GM12878 (cell line): ENCODE results near the gene PDCD1LG2. TPM values are rescaled to one million over a fixed set of nuclear protein-coding genes. Genes with fewer than 3 reads are reported as not detected.

ENCODE experiments used
- ATAC-seq: fragments of 200-7000 bp; cut with Tn5 transposase; 3 replicates; pipeline ENCODE4 v1.9.1; 2020; ENCODE audit warnings: mild to moderate bottlenecking, moderate library complexity
- BruUV-seq: library from RNA; stranded (reverse); fragments of 400-500 nt; replicated peaks from 2 replicates; lab custom pipeline; 2021; lab: Mats Ljungman, UMichigan
- CTCF ChIA-PET: fragments of 300-600 bp; sonication (Branson Sonifier 250); formaldehyde crosslinking; extraction: SDS; loops from one replicate; lab custom pipeline; 2021; ENCODE audit warnings: inconsistent platforms; lab: Yijun Ruan, JAX
- POLR2A ChIA-PET: fragments of 350-600 bp; formaldehyde crosslinking; extraction: SDS; loops from one replicate; lab custom pipeline; 2021; ENCODE audit warnings: inconsistent platforms; lab: Charles Lee
- RAD21 ChIA-PET: fragments of 300-600 bp; sonication (Branson Sonifier 250); formaldehyde crosslinking; loops from one replicate; lab custom pipeline; 2023; ENCODE audit warnings: antibody characterized with exemption; ENCODE audit not compliant: unreplicated experiment; lab: Charles Lee
- SMC1A ChIA-PET: fragments of 300-600 bp; sonication (Branson Sonifier 250); formaldehyde crosslinking; loops from one replicate; lab custom pipeline; 2023; ENCODE audit not compliant: unreplicated experiment, uncharacterized antibody; lab: Charles Lee
- DNase-seq: peaks from one replicate; pipeline ENCODE4 v3.0.0-alpha.2; 2011; ENCODE audit warnings: low read depth, low spot score
- FAIRE-seq: peaks from 3 replicates; lab custom pipeline; 2011; peaks lifted over from hg19 to GRCh38; lab: Jason Lieb, UNC
- H2AFZ ChIP-seq: 2 replicates; pipeline ENCODE4 v1.6.0; 2011; ENCODE audit warnings: low read depth, low read length, control low read depth; ENCODE audit not compliant: control insufficient read depth
- H3K27ac ChIP-seq: 2 replicates; pipeline ENCODE4 v1.5.1; 2011; ENCODE audit warnings: control low read depth; ENCODE audit not compliant: control insufficient read depth, insufficient read depth
- H3K27me3 ChIP-seq, 2 experiments: replicated peaks in 1 of 2; 2 replicates each; pipeline versions ENCODE4 v1.6.0 to v1.6.1; 2011; ENCODE audit warnings: low read length in 1 of 2; ENCODE audit not compliant: control insufficient read depth in 2 of 2, insufficient read depth in 2 of 2
- H3K36me3 ChIP-seq, 2 experiments: 2 replicates each; pipeline ENCODE4 v1.5.1; 2011; ENCODE audit warnings: low read length in 1 of 2; ENCODE audit not compliant: control insufficient read depth in 2 of 2, insufficient read depth in 2 of 2
- H3K4me1 ChIP-seq: 2 replicates; pipeline ENCODE4 v1.6.1; 2011; ENCODE audit warnings: mild to moderate bottlenecking, low read length, moderate library complexity, mixed read lengths; ENCODE audit not compliant: control insufficient read depth, insufficient read depth
- H3K4me2 ChIP-seq: 2 replicates; pipeline ENCODE4 v1.6.0; 2011; ENCODE audit warnings: control low read depth; ENCODE audit not compliant: control insufficient read depth, insufficient read depth
- H3K4me3 ChIP-seq: fragments of 200-600 bp; sonication (generic); 2 replicates; pipeline ENCODE4 v1.5.1; 2016
- H3K79me2 ChIP-seq: 2 replicates; pipeline ENCODE4 v1.6.0; 2011; ENCODE audit warnings: low read length; ENCODE audit not compliant: control insufficient read depth, insufficient read depth
- H3K9ac ChIP-seq: 2 replicates; pipeline ENCODE4 v1.8.0; 2011; ENCODE audit warnings: low read length, control low read depth, mixed read lengths; ENCODE audit not compliant: control insufficient read depth, insufficient read depth
- H3K9me3 ChIP-seq: replicated peaks from 3 replicates; pipeline ENCODE4 v1.5.1; 2011; ENCODE audit warnings: mild to moderate bottlenecking, low read length; ENCODE audit not compliant: control insufficient read depth, insufficient read depth
- H4K20me1 ChIP-seq: 2 replicates; pipeline ENCODE4 v1.6.0; 2011; ENCODE audit not compliant: control insufficient read depth, insufficient read depth
- CBX3 ChIP-seq: fragments of 200-600 bp; sonication (generic); IDR thresholded peaks from 2 replicates; pipeline ENCODE4 v1.6.1; 2016; ENCODE audit warnings: low read depth, borderline replicate concordance
- ETV6 ChIP-seq, 2 experiments: fragments of 450-650 bp in 1 of 2; IDR thresholded peaks in 1 of 2; conservative IDR thresholded peaks in 1 of 2; 2 replicates each; pipeline ENCODE4 v1.6.1; 2014; ENCODE audit warnings: antibody characterized with exemption in 1 of 2, borderline replicate concordance in 1 of 2, low read depth in 1 of 2, mild to moderate bottlenecking in 1 of 2, moderate library complexity in 1 of 2
- IKZF1 ChIP-seq: fragments of 450-650 bp; conservative IDR thresholded peaks from 2 replicates; pipeline ENCODE4 v1.6.1; 2017; ENCODE audit warnings: antibody characterized with exemption, mild to moderate bottlenecking
- IKZF2 ChIP-seq, 2 experiments: fragments of 450-650 bp; IDR thresholded peaks; 2 replicates each; pipeline ENCODE4 v1.6.1; 2017; ENCODE audit warnings: mild to moderate bottlenecking in 2 of 2, moderate library complexity in 2 of 2
- KAT2A ChIP-seq: conservative IDR thresholded peaks from 2 replicates; pipeline ENCODE4 v1.6.1; 2011; ENCODE audit warnings: low read depth, low read length; ENCODE audit not compliant: control insufficient read depth
- KDM1A ChIP-seq: fragments of 200-600 bp; sonication (generic); IDR thresholded peaks from 2 replicates; pipeline ENCODE4 v1.6.1; 2016; ENCODE audit warnings: borderline replicate concordance
- MEF2A ChIP-seq: IDR thresholded peaks from 2 replicates; pipeline ENCODE4 v1.6.1; 2011; ENCODE audit warnings: low read depth, mild to moderate bottlenecking, low read length, moderate library complexity; ENCODE audit not compliant: insufficient read depth
- RCOR1 ChIP-seq: conservative IDR thresholded peaks from 2 replicates; pipeline ENCODE4 v1.6.1; 2012; ENCODE audit warnings: low read depth, low read length, improper control_type of control experiment
- TARDBP ChIP-seq: IDR thresholded peaks from 2 replicates; pipeline ENCODE4 v1.6.1; 2016; ENCODE audit warnings: borderline replicate concordance
- TCF3 ChIP-seq: IDR thresholded peaks from 2 replicates; pipeline ENCODE4 v1.6.1; 2012; ENCODE audit warnings: low read depth, mild to moderate bottlenecking, low read length, borderline replicate concordance; ENCODE audit not compliant: insufficient read depth
- WGBS: methylation state at CpG from one replicate; pipeline ENCODE4 v1.1.6; 2016; ENCODE audit warnings: low lambda C conversion rate; ENCODE audit not compliant: insufficient replicate concordance, insufficient coverage; ENCODE audit errors: missing lambda C conversion rate; 5-methylcytosine and 5-hydroxymethylcytosine counted together
- in situ Hi-C: fragments of 300-500 bp; cut with MboI; formaldehyde crosslinking; loops from 9 replicates; pipeline ENCODE4 v1.14.3; 2018; ENCODE audit warnings: mixed read lengths
- intact Hi-C: fragments of 100-400 bp; cut with micrococcal nuclease; formaldehyde crosslinking; loops from one replicate; pipeline ENCODE4 v1.14.2; 2022; ENCODE audit not compliant: unreplicated experiment
- polyA plus RNA-seq, 11 experiments: library from polyadenylated mRNA; depleted of rRNA in 4 of 11; unstranded in 6 of 11; stranded (reverse) in 5 of 11; fragments of >200 nt; fragmentation: Nextera tagmentation in 4 of 11; fragmentation: Illumina TruSeq in 1 of 11; extraction: Ambion mirVana in 4 of 11; extraction: Trizol in 1 of 11; gene quantifications; 1 replicate in 1 of 11; 2 replicates in 10 of 11; pipeline versions ENCODE4 v1.2.1 to v1.2.3, GENCODE V29; 2011 to 2016; ENCODE audit warnings: inconsistent platforms in 2 of 11, missing spikeins in 2 of 11, low read depth in 1 of 11
- total RNA-seq, 4 experiments: library from RNA; depleted of rRNA in 3 of 4; stranded (reverse); fragments of >200 nt in 3 of 4; fragmentation: Illumina TruSeq in 1 of 4; extraction: Trizol in 1 of 4; gene quantifications; 2 replicates each; pipeline versions ENCODE4 v1.2.1 to v1.2.3, GENCODE V29; 2013 to 2021
- TF ChIP-seq, protein P1 (sequence below): fragments of 450-650 bp; formaldehyde crosslinking; IDR thresholded peaks from 2 replicates; pipeline ENCODE4 v1.4.0; 2022; ENCODE audit warnings: mild to moderate bottlenecking, moderate library complexity
- TF ChIP-seq, protein P2 (sequence below): IDR thresholded peaks from 2 replicates; pipeline ENCODE4 v1.6.1; 2011; ENCODE audit warnings: borderline replicate concordance, low read depth, mild to moderate bottlenecking, moderate library complexity, mixed read lengths, low read length; ENCODE audit not compliant: insufficient read depth; ENCODE audit errors: extremely low read length
- TF ChIP-seq, protein P3 (sequence below): IDR thresholded peaks from 2 replicates; pipeline ENCODE4 v1.6.1; 2012; ENCODE audit warnings: mild to moderate bottlenecking, low read depth, low read length

Gene PDCD1LG2
- total and polyA plus RNA-seq, 10 of the 15 experiments (the other 5 are each of a cell fraction or from before 2014, with no cell fraction given), result 1.5 to 37.3 (median 3.0) TPM

DNA sequence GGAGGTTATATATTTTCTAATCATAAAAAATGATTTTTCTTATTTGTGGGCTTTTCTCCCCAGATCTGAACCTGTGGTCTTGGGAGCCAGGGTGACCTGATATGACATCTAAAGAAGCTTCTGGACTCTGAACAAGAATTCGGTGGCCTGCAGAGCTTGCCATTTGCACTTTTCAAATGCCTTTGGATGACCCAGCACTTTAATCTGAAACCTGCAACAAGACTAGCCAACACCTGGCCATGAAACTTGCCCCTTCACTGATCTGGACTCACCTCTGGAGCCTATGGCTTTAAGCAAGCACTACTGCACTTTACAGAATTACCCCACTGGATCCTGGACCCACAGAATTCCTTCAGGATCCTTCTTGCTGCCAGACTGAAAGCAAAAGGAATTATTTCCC lies 59.6 kb downstream of the PDCD1LG2 start:
- Histone ChIP-seq H2AFZ (no peak overlapping the region), H4K20me1 (no peaks in the 10 kb centered on the region), H3K27ac (no peak overlapping the region), H3K9me3 (peaks cover 2% of the 10 kb centered on the region; the same call in 1 of the 3 replicates), H3K4me3 (no peak overlapping the region), H3K9ac (no peak overlapping the region), H3K4me1 (peaks cover 22% of the 10 kb centered on the region), H3K79me2 (no peaks in the 10 kb centered on the region), H3K4me2 (no peak overlapping the region), H3K36me3 (peaks cover 0 to 3% of the 10 kb centered on the region in 2 experiments), H3K27me3 (no peaks in the 10 kb centered on the region)
- ChIA-PET SMC1A (interaction anchor here (0.6 to 25.5 kb wide), 25 partner anchors 10 to 702 kb away, joined by 3 to 389 read pairs (median 5); partner anchors contain the start of genes CD274 and PDCD1LG2), CTCF (interaction anchor here (0.9 to 2.3 kb wide), 11 partner anchors 10 to 122 kb away, joined by 3 to 11 read pairs (median 4); partner anchors contain the start of gene PDCD1LG2), RAD21 (interaction anchor here (0.9 to 18.6 kb wide), 10 partner anchors 14 to 120 kb away, joined by 3 to 164 read pairs (median 6); partner anchors contain the start of genes CD274 and PDCD1LG2), POLR2A (interaction anchor here (0.6 to 3.2 kb wide), 8 partner anchors 13 to 59 kb away, joined by 3 to 10 read pairs (median 6); partner anchors contain the start of gene PDCD1LG2)
- FAIRE-seq, result no peak
- TF ChIP-seq ETV6 (conservative IDR thresholded peaks at IDR 0.05 in 1 of 2, IDR thresholded peaks at IDR 0.05 in 1 of 2; ENCODE audit: borderline replicate concordance in 1 of 2, low read depth in 1 of 2), result no peak
- TF ChIP-seq, protein P1, sequence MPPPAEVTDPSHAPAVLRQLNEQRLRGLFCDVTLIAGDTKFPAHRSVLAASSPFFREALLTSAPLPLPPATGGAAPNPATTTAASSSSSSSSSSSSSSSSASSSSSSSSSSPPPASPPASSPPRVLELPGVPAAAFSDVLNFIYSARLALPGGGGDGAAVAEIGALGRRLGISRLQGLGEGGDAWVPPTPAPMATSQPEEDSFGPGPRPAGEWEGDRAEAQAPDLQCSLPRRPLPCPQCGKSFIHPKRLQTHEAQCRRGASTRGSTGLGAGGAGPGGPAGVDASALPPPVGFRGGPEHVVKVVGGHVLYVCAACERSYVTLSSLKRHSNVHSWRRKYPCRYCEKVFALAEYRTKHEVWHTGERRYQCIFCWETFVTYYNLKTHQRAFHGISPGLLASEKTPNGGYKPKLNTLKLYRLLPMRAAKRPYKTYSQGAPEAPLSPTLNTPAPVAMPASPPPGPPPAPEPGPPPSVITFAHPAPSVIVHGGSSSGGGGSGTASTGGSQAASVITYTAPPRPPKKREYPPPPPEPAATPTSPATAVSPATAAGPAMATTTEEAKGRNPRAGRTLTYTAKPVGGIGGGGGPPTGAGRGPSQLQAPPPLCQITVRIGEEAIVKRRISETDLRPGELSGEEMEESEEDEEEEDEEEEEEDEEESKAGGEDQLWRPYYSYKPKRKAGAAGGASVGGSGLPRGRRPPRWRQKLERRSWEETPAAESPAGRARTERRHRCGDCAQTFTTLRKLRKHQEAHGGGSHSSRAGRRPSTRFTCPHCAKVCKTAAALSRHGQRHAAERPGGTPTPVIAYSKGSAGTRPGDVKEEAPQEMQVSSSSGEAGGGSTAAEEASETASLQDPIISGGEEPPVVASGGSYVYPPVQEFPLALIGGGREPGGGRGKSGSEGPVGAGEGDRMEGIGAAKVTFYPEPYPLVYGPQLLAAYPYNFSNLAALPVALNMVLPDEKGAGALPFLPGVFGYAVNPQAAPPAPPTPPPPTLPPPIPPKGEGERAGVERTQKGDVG (CRISPR knock-in tag), result no peak
- TF ChIP-seq TARDBP, result no peak
- TF ChIP-seq KDM1A, result no peak
- no peak for TF ChIP-seq RCOR1
- no peak for TF ChIP-seq IKZF2 (IDR thresholded peaks at IDR 0.05)
- TF ChIP-seq, protein P2, sequence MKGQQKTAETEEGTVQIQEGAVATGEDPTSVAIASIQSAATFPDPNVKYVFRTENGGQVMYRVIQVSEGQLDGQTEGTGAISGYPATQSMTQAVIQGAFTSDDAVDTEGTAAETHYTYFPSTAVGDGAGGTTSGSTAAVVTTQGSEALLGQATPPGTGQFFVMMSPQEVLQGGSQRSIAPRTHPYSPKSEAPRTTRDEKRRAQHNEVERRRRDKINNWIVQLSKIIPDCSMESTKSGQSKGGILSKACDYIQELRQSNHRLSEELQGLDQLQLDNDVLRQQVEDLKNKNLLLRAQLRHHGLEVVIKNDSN, result no peak
- TF ChIP-seq TCF3, result no peak
- no peak for TF ChIP-seq KAT2A
- TF ChIP-seq, protein P3, sequence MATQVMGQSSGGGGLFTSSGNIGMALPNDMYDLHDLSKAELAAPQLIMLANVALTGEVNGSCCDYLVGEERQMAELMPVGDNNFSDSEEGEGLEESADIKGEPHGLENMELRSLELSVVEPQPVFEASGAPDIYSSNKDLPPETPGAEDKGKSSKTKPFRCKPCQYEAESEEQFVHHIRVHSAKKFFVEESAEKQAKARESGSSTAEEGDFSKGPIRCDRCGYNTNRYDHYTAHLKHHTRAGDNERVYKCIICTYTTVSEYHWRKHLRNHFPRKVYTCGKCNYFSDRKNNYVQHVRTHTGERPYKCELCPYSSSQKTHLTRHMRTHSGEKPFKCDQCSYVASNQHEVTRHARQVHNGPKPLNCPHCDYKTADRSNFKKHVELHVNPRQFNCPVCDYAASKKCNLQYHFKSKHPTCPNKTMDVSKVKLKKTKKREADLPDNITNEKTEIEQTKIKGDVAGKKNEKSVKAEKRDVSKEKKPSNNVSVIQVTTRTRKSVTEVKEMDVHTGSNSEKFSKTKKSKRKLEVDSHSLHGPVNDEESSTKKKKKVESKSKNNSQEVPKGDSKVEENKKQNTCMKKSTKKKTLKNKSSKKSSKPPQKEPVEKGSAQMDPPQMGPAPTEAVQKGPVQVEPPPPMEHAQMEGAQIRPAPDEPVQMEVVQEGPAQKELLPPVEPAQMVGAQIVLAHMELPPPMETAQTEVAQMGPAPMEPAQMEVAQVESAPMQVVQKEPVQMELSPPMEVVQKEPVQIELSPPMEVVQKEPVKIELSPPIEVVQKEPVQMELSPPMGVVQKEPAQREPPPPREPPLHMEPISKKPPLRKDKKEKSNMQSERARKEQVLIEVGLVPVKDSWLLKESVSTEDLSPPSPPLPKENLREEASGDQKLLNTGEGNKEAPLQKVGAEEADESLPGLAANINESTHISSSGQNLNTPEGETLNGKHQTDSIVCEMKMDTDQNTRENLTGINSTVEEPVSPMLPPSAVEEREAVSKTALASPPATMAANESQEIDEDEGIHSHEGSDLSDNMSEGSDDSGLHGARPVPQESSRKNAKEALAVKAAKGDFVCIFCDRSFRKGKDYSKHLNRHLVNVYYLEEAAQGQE, result no peak
- TF ChIP-seq CBX3, result no peak
- TF ChIP-seq MEF2A, result no peak
- no peak for TF ChIP-seq IKZF1
- no TSS peak for BruUV-seq
- 25% methylated on average over 1 of the region's 1 CpG for WGBS
- in situ Hi-C loops, result no loop called here
- no peak for DNase-seq
- no peak for ATAC-seq
- intact Hi-C loops, result no loop called here
